GM19438 (cell line): ENCODE measurements around the gene ZBTB39.

ENCODE experiments used
- ATAC-seq: cut with Tn5 transposase; IDR thresholded peaks from one replicate; pipeline ENCODE4 v1.9.1; 2021; ENCODE audit warnings: low read depth; ENCODE audit not compliant: unreplicated experiment

The ZBTB39 gene

GRCh38 chr12:56951582-56952339 lies 54.6 kb downstream of the ZBTB39 start:
- no peak for ATAC-seq

GRCh38 chr12:56948881-56949280 lies 57.5 kb downstream of the ZBTB39 start:
- ATAC-seq, result no peak
